ENCODE results near the gene PLEKHG4B.

Gene PLEKHG4B

DNA sequence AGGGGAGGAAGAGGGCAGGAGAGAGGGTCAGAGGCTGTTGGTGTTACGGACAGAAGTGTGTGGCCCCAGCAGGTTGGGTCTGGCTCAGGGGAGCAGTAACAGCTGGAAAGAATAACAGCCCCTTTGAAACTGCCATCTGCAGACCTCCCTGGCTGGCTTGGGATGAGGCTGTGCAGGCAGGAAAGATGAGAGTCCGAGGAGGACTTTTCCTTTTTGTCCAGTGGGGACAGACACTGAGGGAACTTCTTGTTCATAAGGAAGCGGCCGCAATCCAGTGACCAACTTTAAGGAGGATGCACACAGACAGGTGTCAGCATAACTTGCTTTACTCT, 14.8 kb upstream of the PLEKHG4B start:
- Histone ChIP-seq H3K4me1 (ENCODE audit: control insufficient read depth, insufficient read depth, low read length) (peaks cover 21% of the 10 kb centered on the region), H3K9me3 (ENCODE audit: control insufficient read depth, insufficient read depth, low read depth, low read length) (no peaks in the 10 kb centered on the region)

DNA sequence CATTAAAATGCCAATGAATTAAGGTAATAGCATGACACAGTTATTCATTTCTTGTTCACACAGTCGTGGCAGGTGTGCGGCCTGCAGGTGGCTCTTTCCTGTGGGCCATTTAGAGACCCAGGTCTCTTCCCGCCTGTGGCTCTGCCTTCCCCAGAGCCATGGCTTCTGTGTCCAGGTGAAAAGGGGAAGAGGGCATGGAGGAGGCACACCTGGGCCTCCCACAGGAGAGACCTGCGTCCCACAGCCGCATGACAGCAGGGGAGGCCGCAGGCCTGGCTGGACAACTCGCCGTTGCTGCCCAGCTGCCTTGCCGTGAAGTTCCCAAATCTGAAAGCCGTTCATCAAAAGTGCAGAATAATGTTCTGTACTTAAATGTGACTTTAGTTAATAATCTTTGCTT, 14.4 kb upstream of the PLEKHG4B start:
- Histone ChIP-seq H3K4me1 (ENCODE audit: control insufficient read depth, insufficient read depth, low read length) (peaks cover 25% of the 10 kb centered on the region), H3K36me3 (ENCODE audit: control insufficient read depth, insufficient read depth, low read length) (no peaks in the 10 kb centered on the region), H3K27ac (ENCODE audit: low read depth, low read length) (no peak overlapping the region)

More for the DNA sequence above, 14.8 kb upstream of the PLEKHG4B start:
- no peak overlapping the region for H3K4me3 ChIP-seq (ENCODE audit: low read depth, low read length)
- H3K27me3 ChIP-seq (ENCODE audit: control insufficient read depth, insufficient read depth, low read length): peaks cover 6% of the 10 kb centered on the region; the same call in 1 of the 2 replicates
- H3K36me3 ChIP-seq (ENCODE audit: control insufficient read depth, insufficient read depth, low read length): no peaks in the 10 kb centered on the region
- H3K27ac ChIP-seq (ENCODE audit: low read depth, low read length): no peak overlapping the region
- no peak overlapping the region for H3K9ac ChIP-seq (ENCODE audit: low read length)

DNA sequence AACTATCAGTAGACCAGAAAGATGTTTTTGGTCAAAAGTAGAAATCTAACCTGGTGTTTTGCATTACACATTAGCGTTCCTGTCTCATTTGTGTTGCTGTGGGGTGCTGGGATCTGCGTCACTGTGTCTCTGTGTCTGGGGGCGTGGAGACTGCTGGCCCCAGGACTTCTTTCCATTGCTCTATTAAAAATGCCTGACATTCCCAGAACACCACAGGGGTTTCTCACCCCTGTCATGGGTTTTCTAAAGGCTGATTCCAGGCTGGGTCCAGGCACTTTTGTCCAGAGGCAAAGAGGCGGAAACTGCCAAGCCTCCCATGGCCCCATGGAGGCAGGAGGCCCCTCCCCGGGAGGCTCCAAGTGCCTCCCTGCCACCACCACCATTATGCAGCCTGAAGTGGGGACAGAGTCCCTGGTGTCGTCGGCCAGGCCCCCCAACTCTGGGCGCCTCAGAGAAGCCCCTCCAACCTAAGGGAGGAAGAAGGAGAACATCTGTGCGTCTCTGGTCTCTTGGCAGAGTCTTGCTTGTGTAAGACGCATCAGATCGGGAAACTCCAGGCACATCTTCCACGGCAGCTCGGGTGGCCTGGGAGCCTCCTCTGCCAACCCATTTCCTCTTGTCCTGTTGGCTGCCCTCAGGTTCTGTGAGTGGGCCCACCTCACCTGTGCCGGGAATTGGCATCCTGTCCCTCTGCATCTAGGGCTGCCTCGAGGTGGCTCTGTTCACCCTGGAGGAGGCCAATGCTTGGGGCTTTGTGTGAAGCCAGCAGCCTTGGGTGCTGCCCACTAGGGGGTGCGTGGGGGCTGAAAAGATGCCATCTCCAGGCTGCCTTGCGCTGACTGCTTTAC, 13.8 kb upstream of the PLEKHG4B start:
- no peak overlapping the region for H3K4me3 ChIP-seq (ENCODE audit: low read depth, low read length)
- H3K9me3 ChIP-seq (ENCODE audit: control insufficient read depth, insufficient read depth, low read depth, low read length): no peaks in the 10 kb centered on the region
- peaks cover 30% of the 10 kb centered on the region for H3K4me1 ChIP-seq (ENCODE audit: control insufficient read depth, insufficient read depth, low read length)
- no peak overlapping the region for H3K9ac ChIP-seq (ENCODE audit: low read length)
- H3K27me3 ChIP-seq (ENCODE audit: control insufficient read depth, insufficient read depth, low read length): peaks cover 6% of the 10 kb centered on the region; the same call in 1 of the 2 replicates
- H3K36me3 ChIP-seq (ENCODE audit: control insufficient read depth, insufficient read depth, low read length): no peaks in the 10 kb centered on the region
- no peak overlapping the region for H3K27ac ChIP-seq (ENCODE audit: low read depth, low read length)

More for the DNA sequence above, 14.4 kb upstream of the PLEKHG4B start:
- no peak overlapping the region for H3K9ac ChIP-seq (ENCODE audit: low read length)
- H3K9me3 ChIP-seq (ENCODE audit: control insufficient read depth, insufficient read depth, low read depth, low read length): no peaks in the 10 kb centered on the region
- peaks cover 6% of the 10 kb centered on the region; the same call in 1 of the 2 replicates for H3K27me3 ChIP-seq (ENCODE audit: control insufficient read depth, insufficient read depth, low read length)
- H3K4me3 ChIP-seq (ENCODE audit: low read depth, low read length): no peak overlapping the region

DNA sequence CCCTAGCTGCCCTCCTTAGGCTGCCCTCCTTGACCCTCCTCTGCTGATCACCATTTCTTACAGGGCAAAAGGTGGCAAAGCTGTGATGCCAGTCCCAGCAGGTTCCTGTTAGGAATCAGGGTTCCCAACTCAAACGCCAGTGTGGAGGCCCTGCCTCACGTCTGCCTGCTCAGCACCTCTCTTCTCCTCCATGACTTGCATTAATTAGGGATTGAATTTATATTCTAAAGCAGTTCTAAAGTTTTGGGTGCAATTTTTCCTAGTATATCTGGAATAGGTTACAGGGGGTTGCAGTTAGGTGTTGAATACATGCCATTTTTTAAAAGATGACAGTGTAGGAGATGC, 13.2 kb upstream of the PLEKHG4B start:
- no peak overlapping the region for H3K4me3 ChIP-seq (ENCODE audit: low read depth, low read length)
- no peaks in the 10 kb centered on the region for H3K36me3 ChIP-seq (ENCODE audit: control insufficient read depth, insufficient read depth, low read length)
- H3K9me3 ChIP-seq (ENCODE audit: control insufficient read depth, insufficient read depth, low read depth, low read length): no peaks in the 10 kb centered on the region
- H3K4me1 ChIP-seq (ENCODE audit: control insufficient read depth, insufficient read depth, low read length): peaks cover 30% of the 10 kb centered on the region
- H3K9ac ChIP-seq (ENCODE audit: low read length): no peak overlapping the region
- no peak overlapping the region for H3K27ac ChIP-seq (ENCODE audit: low read depth, low read length)
- H3K27me3 ChIP-seq (ENCODE audit: control insufficient read depth, insufficient read depth, low read length): peaks cover 6% of the 10 kb centered on the region; the same call in 1 of the 2 replicates

DNA sequence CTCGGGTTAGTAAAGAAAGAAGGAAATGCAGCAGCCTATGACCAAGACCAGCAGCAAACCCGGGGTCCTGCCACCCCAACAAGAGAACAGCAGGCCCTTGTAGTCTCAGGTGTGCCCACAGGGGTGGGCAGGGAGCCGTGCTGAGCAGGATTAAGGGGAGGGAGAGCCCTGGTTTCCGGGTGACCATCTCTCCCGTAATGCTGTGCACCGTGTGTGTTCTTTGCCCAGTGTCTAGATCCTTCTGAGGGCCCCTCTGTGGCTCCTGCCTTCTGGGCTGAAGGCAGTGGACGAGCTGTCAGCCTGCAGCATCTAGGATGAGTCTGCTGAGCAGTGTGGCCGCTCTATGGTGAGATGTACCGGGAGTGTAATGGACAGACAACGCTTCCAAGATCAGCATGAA, 12.7 kb upstream of the PLEKHG4B start:
- Histone ChIP-seq H3K4me1 (ENCODE audit: control insufficient read depth, insufficient read depth, low read length) (peaks cover 30% of the 10 kb centered on the region), H3K27ac (ENCODE audit: low read depth, low read length) (no peak overlapping the region), H3K36me3 (ENCODE audit: control insufficient read depth, insufficient read depth, low read length) (no peaks in the 10 kb centered on the region), H3K4me3 (ENCODE audit: low read depth, low read length) (no peak overlapping the region), H3K9me3 (ENCODE audit: control insufficient read depth, insufficient read depth, low read depth, low read length) (no peaks in the 10 kb centered on the region), H3K9ac (ENCODE audit: low read length) (no peak overlapping the region), H3K27me3 (ENCODE audit: control insufficient read depth, insufficient read depth, low read length) (peaks cover 6% of the 10 kb centered on the region; the same call in 1 of the 2 replicates)

DNA sequence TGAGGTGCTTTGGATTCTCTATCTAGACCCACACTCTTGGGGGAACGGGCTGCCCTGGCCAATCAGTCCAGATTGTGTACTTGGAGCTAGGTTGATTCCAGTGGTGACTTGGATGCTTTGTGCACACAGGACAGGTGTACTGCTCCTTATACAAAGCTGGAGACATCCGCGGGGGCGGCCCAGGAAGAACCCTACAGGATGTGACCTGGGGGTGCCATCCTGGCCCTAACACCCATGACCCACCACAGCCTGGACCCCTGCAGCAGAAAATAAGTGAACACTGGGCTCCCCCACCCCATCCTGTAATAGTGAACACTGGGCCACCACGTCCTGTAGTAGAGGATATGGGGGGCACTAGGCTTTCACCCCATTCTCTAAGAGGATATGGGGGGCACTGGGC, 12.1 kb upstream of the PLEKHG4B start:
- Histone ChIP-seq H3K36me3 (ENCODE audit: control insufficient read depth, insufficient read depth, low read length) (no peaks in the 10 kb centered on the region), H3K9ac (ENCODE audit: low read length) (no peak overlapping the region), H3K4me3 (ENCODE audit: low read depth, low read length) (no peak overlapping the region), H3K27me3 (ENCODE audit: control insufficient read depth, insufficient read depth, low read length) (peaks cover 6% of the 10 kb centered on the region; the same call in 1 of the 2 replicates), H3K27ac (ENCODE audit: low read depth, low read length) (no peak overlapping the region), H3K9me3 (ENCODE audit: control insufficient read depth, insufficient read depth, low read depth, low read length) (no peaks in the 10 kb centered on the region), H3K4me1 (ENCODE audit: control insufficient read depth, insufficient read depth, low read length) (peaks cover 30% of the 10 kb centered on the region)

DNA sequence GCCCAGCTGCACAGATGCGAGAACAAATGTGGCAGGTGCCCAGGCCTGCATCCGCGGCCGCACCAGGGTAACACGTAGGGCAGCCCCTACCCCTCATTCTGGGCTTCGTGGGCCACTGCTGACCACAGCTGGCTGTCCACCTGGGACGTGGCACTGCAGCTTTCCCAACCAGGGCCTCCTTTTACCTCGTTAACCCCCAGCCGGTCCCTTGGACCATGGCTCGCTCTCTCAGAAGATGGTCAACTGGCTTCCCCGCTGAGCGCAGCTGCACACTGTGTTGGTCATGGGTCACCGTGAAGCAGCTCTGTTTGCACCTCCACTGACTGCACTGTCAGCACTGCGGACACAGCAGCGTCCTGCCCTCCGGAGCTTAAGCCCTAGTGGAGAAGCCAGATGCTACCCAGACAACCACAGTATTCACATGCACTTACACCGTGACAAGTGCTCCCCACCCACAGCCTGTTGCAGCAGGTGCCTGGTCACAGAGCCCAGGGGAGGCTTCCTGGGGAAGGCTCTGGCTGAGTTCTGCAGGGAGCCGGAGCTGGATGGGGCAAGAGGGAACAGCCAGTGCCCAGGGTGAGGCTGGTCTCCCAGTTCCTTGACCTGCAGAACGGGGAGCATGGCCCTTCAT, 10.5 kb upstream of the PLEKHG4B start:
- H3K27ac ChIP-seq (ENCODE audit: low read depth, low read length): no peak overlapping the region
- no peaks in the 10 kb centered on the region for H3K9me3 ChIP-seq (ENCODE audit: control insufficient read depth, insufficient read depth, low read depth, low read length)
- H3K4me1 ChIP-seq (ENCODE audit: control insufficient read depth, insufficient read depth, low read length): peaks cover 33% of the 10 kb centered on the region
- peaks cover 6% of the 10 kb centered on the region; the same call in 1 of the 2 replicates for H3K27me3 ChIP-seq (ENCODE audit: control insufficient read depth, insufficient read depth, low read length)
- H3K4me3 ChIP-seq (ENCODE audit: low read depth, low read length): 0 out of 2 replicates have a peak overlapping the region, but pooled peaks have one; percentile 17
- H3K9ac ChIP-seq (ENCODE audit: low read length): peak overlapping the region; percentile 31
- no peaks in the 10 kb centered on the region for H3K36me3 ChIP-seq (ENCODE audit: control insufficient read depth, insufficient read depth, low read length)

DNA sequence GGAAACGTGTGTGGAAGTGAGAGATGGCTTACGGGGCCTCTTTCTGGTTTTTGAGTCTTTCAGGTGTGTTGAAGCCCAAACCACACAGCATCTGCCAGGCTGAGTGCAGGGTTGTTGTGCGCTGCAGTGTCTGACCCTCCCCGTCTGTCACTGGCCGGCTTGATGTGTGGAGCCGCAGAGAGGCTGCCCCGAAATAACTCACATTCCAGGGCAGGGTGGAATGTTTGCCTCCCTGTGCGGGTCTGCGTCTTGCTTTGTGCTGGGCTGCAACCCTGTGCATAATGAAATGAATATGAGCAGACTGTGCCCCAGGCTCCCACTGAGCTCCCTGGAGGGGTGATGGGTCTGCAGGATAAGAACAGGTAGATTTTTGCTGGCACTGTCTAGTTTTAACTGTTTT, 9.9 kb upstream of the PLEKHG4B start:
- H3K36me3 ChIP-seq (ENCODE audit: control insufficient read depth, insufficient read depth, low read length): no peaks in the 10 kb centered on the region
- no peaks in the 10 kb centered on the region for H3K9me3 ChIP-seq (ENCODE audit: control insufficient read depth, insufficient read depth, low read depth, low read length)
- no peak overlapping the region for H3K27ac ChIP-seq (ENCODE audit: low read depth, low read length)
- peak overlapping the region; percentile 18 for H3K4me3 ChIP-seq (ENCODE audit: low read depth, low read length)
- H3K4me1 ChIP-seq (ENCODE audit: control insufficient read depth, insufficient read depth, low read length): peaks cover 33% of the 10 kb centered on the region
- H3K9ac ChIP-seq (ENCODE audit: low read length): peak overlapping the region; percentile 31
- peaks cover 9% of the 10 kb centered on the region; the same call in 1 of the 2 replicates for H3K27me3 ChIP-seq (ENCODE audit: control insufficient read depth, insufficient read depth, low read length)

DNA sequence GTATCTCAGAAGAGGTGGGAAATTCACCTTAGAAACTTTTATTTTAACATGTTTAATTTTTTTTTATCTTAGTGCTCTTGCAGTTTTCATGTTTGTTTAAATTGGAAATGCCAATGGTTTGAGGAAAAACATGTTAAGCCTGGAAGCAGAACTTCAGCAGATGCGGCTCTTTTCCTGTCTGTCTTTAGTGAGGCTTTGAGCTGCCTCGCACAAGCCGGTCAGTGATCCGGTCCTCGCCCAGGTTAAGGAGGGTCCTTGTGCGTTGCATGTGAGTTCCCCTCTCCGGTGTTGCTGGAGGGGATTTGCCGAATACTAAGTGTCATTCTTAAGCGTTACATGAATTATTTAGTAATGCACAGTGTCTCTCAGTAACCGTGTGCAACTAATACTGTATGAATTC, 9.4 kb upstream of the PLEKHG4B start:
- Histone ChIP-seq H3K27ac (ENCODE audit: low read depth, low read length) (no peak overlapping the region), H3K4me1 (ENCODE audit: control insufficient read depth, insufficient read depth, low read length) (peaks cover 33% of the 10 kb centered on the region), H3K9me3 (ENCODE audit: control insufficient read depth, insufficient read depth, low read depth, low read length) (no peaks in the 10 kb centered on the region), H3K36me3 (ENCODE audit: control insufficient read depth, insufficient read depth, low read length) (no peaks in the 10 kb centered on the region), H3K9ac (ENCODE audit: low read length) (no peak overlapping the region), H3K4me3 (ENCODE audit: low read depth, low read length) (peak overlapping the region; percentile 18), H3K27me3 (ENCODE audit: control insufficient read depth, insufficient read depth, low read length) (peaks cover 9% of the 10 kb centered on the region; the same call in 1 of the 2 replicates)

DNA sequence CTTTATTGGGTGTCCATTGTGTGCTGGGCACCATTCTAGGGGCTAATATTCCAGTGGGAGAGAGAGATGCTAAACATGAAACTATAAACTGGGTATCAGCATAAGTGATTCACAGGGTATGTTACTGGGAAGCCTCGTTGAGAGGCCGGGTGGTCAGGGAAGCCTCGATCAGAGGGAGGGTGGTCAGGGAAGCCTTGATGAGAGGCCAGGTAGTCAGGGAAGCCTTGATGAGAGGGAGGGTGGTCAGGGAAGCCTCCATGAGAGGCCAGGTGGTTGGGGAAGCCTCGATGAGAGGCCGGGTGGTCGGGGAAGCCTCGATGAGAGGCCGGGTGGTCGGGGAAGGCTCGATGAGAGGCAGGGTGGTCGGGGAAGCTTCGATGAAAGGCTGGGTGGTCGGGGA, 8.9 kb upstream of the PLEKHG4B start:
- Histone ChIP-seq H3K27ac (ENCODE audit: low read depth, low read length) (no peak overlapping the region), H3K4me3 (ENCODE audit: low read depth, low read length) (no peak overlapping the region), H3K36me3 (ENCODE audit: control insufficient read depth, insufficient read depth, low read length) (no peaks in the 10 kb centered on the region), H3K4me1 (ENCODE audit: control insufficient read depth, insufficient read depth, low read length) (peaks cover 33% of the 10 kb centered on the region), H3K27me3 (ENCODE audit: control insufficient read depth, insufficient read depth, low read length) (peaks cover 9% of the 10 kb centered on the region; the same call in 1 of the 2 replicates), H3K9me3 (ENCODE audit: control insufficient read depth, insufficient read depth, low read depth, low read length) (no peaks in the 10 kb centered on the region), H3K9ac (ENCODE audit: low read length) (no peak overlapping the region)

DNA sequence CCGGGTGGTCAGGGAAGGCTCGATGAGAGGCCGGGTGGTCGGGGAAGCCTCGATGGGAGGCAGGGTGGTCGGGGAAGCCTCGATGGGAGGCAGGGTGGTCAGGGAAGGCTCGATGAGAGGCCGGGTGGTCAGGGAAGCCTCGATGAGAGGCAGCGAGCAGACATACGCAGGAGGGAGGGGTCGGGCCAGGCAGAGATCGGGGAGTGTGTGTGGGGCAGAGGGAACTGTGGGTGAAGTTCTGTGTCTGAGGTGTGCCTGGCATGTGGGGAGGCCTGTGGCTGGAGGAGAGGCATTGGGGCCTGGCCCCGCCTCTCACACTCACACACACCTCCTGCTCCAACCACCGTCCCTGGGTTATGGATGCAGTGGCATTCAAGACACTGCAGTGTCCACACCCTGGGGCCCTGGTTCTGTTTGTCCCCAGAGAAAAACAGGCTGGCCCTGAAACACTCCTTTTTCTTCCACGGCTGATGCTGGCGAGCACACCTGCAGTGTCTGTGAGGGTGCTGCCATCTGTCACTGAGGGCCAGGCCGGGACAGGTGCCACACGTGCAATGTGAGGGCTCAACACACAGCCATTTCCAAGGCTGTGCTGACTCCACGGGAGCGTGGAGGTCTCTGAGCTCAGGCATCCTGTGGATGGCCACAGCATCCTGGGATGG, 6.5 kb upstream of the PLEKHG4B start:
- no peak overlapping the region for H3K9ac ChIP-seq (ENCODE audit: low read length)

More for the DNA sequence above, 6.5 kb upstream of the PLEKHG4B start:
- Histone ChIP-seq H3K27me3 (ENCODE audit: control insufficient read depth, insufficient read depth, low read length) (peaks cover 26% of the 10 kb centered on the region; the same call in 1 of the 2 replicates), H3K36me3 (ENCODE audit: control insufficient read depth, insufficient read depth, low read length) (no peaks in the 10 kb centered on the region), H3K9me3 (ENCODE audit: control insufficient read depth, insufficient read depth, low read depth, low read length) (no peaks in the 10 kb centered on the region), H3K4me1 (ENCODE audit: control insufficient read depth, insufficient read depth, low read length) (peaks cover 25% of the 10 kb centered on the region), H3K4me3 (ENCODE audit: low read depth, low read length) (no peak overlapping the region), H3K27ac (ENCODE audit: low read depth, low read length) (no peak overlapping the region)
